ENCODE data around the gene CUEDC1.

GRCh38 chr17:57999010-57999495, 43.8 kb upstream of the CUEDC1 start:
- TF ChIP-seq TAF1 (IDR thresholded peaks at IDR 0.05; ENCODE audit: borderline replicate concordance, low read depth, low read length) (no peak), POLR2A (IDR thresholded peaks at IDR 0.05; ENCODE audit: low read depth, low read length) (no peak), POLR2AphosphoS5 (IDR thresholded peaks at IDR 0.05; ENCODE audit: low read depth, low read length) (no peak; the same call in 1 of the 2 replicates)

All from GM12892 (cell line).